OCI-LY7 (cell line): ENCODE results near the gene MPZL3.

Experiments used
- CTCF ChIP-seq: fragments of 200-600 bp; sonication (generic); conservative IDR thresholded peaks from 2 replicates; pipeline ENCODE4 v1.5.1; 2014; ENCODE audit warnings: mild to moderate bottlenecking, antibody characterized with exemption, low read length, moderate library complexity, mixed read lengths
- EZH2phosphoT487 ChIP-seq: fragments of 200-600 bp; sonication (generic); IDR thresholded peaks from 2 replicates; pipeline ENCODE4 v1.6.1; 2018; ENCODE audit warnings: low read depth, borderline replicate concordance, mild to moderate bottlenecking, mixed run types, antibody characterized with exemption, low read length, moderate library complexity, mixed read lengths

DNA sequence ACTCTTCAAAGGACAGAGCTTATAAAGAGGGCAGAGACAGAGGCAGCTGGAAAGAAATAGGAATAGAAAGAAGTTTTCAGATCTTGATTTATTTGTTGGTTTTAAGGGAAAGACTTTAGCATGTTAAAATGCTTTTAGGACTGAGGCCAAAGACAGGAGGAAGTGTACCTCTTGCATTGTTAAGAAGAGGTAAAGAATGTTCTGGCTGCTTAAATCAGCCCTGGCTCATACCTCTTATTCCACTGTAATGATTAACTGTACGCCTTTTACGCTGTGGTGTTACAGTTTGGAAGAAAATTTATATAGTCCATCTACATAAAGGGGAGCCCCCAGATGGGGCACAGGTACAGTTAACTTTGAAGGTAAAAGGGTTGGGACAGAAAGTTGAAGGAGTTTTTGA is 22.0 kb upstream of the MPZL3 start:
- TF ChIP-seq CTCF (no peak), EZH2phosphoT487 (no peak)
